Stimulated activated naive B cell treated with anti-CD40 and anti-IgM and Interleukin-4, amounts not matched to agents 10 μg/mL and 1 μg/mL and 100 μg/mL, for 72 hours (primary cell): ENCODE data around the gene TCAP.

Experiments
- ATAC-seq, 2 donors: fragments of 150-1000 bp; cut with Tn5 transposase; replicated peaks; 2 replicates each; pipeline ENCODE4 v1.10.0; 2021; ENCODE audit warnings: moderate library complexity in 1 of 2
- DNase-seq: peaks from one replicate; pipeline ENCODE4 v3.0.0; 2021
- H3K27ac Mint-ChIP-seq: one replicate; pipeline ENCODE4 v1.8.0; 2022; ENCODE audit warnings: mild to moderate bottlenecking, mixed read lengths
- H3K27me3 Mint-ChIP-seq, 2 donors: one replicate each; pipeline ENCODE4 v1.8.0; 2022; ENCODE audit warnings: mixed read lengths in 2 of 2
- H3K36me3 Mint-ChIP-seq, 2 donors: one replicate each; pipeline ENCODE4 v1.8.0; 2022; ENCODE audit warnings: mixed read lengths in 2 of 2, mild to moderate bottlenecking in 1 of 2
- H3K4me1 Mint-ChIP-seq, 2 donors: one replicate each; pipeline ENCODE4 v1.8.0; 2022; ENCODE audit warnings: mixed read lengths in 2 of 2, mild to moderate bottlenecking in 1 of 2
- H3K4me3 Mint-ChIP-seq, 2 donors: one replicate each; pipeline ENCODE4 v1.8.0; 2022; ENCODE audit warnings: mild to moderate bottlenecking in 2 of 2, mixed read lengths in 2 of 2, moderate library complexity in 1 of 2
- H3K9me3 Mint-ChIP-seq, 2 donors: one replicate each; pipeline ENCODE4 v1.8.0; 2022; ENCODE audit warnings: mixed read lengths in 2 of 2, mild to moderate bottlenecking in 1 of 2

The TCAP gene

DNA sequence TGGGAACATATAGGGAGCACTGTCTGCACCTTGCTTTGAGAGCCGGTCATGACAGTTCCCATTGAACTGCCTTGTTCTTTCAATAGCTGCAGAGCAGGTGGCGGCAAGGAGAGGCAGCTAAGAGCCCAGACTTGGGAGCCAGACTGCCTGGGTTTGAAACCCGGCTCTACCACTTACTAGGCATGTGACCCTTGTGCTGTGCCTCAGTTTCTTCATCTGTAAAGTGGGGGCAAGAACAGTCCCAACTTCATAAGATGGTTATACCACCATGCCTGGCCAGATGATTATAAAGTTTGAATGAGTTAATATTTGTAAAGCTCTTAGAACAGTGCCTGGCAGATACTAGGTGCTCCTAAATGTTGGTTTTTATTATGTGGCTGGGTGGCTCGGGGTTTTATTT is 49.1 kb downstream of the TCAP start:
- DNase-seq (no peak), ATAC-seq (no peak)
- H3K36me3 Mint-ChIP-seq = peaks cover 0 to 11% of the 10 kb centered on the region in 2 donors
- no peak overlapping the region for H3K4me3 Mint-ChIP-seq
- no peaks in the 10 kb centered on the region for H3K27me3 Mint-ChIP-seq
- H3K4me1 Mint-ChIP-seq = peaks cover 5 to 7% of the 10 kb centered on the region in 2 donors
- H3K9me3 Mint-ChIP-seq = no peaks in the 10 kb centered on the region
- no peak overlapping the region for H3K27ac Mint-ChIP-seq

DNA sequence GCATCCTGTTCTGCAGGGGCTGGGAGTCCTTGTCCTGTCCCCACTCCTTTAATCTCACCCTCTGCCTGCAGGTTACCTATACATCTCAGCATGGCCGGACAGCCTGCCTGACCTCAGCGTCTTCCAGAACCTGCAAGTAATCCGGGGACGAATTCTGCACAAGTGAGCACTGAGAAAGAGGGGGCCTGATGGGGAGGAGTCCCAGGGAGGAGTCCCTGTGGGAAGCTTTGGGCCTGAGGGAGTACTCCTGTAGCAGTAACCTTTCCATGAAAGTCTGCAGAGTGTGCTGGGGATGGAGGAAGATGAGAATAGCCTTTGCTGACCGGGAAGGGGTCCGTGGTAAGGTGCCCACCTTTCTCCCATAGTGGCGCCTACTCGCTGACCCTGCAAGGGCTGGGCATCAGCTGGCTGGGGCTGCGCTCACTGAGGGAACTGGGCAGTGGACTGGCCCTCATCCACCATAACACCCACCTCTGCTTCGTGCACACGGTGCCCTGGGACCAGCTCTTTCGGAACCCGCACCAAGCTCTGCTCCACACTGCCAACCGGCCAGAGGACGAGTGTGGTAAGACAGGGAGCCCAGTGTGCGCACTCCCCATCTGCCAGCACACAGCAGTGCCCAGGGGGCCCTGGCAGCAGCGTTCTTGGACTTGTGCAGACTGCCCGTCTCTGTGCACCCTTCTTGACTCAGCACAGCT is 50.4 kb downstream of the TCAP start:
- H3K9me3 Mint-ChIP-seq = no peaks in the 10 kb centered on the region
- H3K27me3 Mint-ChIP-seq = no peaks in the 10 kb centered on the region
- H3K4me3 Mint-ChIP-seq = no peak overlapping the region
- ATAC-seq (no peak), DNase-seq (no peak)
- peaks cover 0 to 7% of the 10 kb centered on the region in 2 donors for H3K36me3 Mint-ChIP-seq
- no peak overlapping the region for H3K27ac Mint-ChIP-seq
- H3K4me1 Mint-ChIP-seq = peaks cover 5 to 7% of the 10 kb centered on the region in 2 donors
